PFSK-1 (cell line): ENCODE results near the gene ADGRG7.

Experiments
- FOXP2 ChIP-seq: optimal IDR thresholded peaks from 2 replicates; pipeline ENCODE3; 2011; ENCODE audit warnings: borderline replicate concordance, control low read depth, inconsistent platforms; ENCODE audit not compliant: insufficient read depth; ENCODE audit errors: extremely low read length, extremely low read depth
- POLR2AphosphoS5 ChIP-seq: IDR thresholded peaks from 2 replicates; pipeline ENCODE4 v1.6.1; 2012; ENCODE audit warnings: low read depth, mild to moderate bottlenecking, control low read depth, low read length, moderate library complexity
- REST ChIP-seq, 2 experiments: IDR thresholded peaks; 2 replicates each; pipeline versions ENCODE4 v1.6.1 to v1.8.0; 2011 to 2012; ENCODE audit warnings: low read depth in 2 of 2, low read length in 2 of 2, control low read depth in 1 of 2, inconsistent platforms in 1 of 2, mild to moderate bottlenecking in 1 of 2, moderate library complexity in 1 of 2; ENCODE audit not compliant: insufficient read depth in 1 of 2
- SIN3A ChIP-seq: IDR thresholded peaks from 2 replicates; pipeline ENCODE4 v1.6.1; 2012; ENCODE audit warnings: mild to moderate bottlenecking, low read length, moderate library complexity, borderline replicate concordance; ENCODE audit not compliant: insufficient read depth
- TAF1 ChIP-seq: IDR thresholded peaks from 2 replicates; pipeline ENCODE4 v1.6.1; 2012; ENCODE audit warnings: low read length, control low read depth, borderline replicate concordance; ENCODE audit not compliant: insufficient read depth

The ADGRG7 gene

GRCh38 chr3:100611221-100611620 lies 1.8 kb downstream of the ADGRG7 start:
- TF ChIP-seq SIN3A, result no peak
- no peak for TF ChIP-seq REST (IDR thresholded peaks at IDR 0.05; ENCODE audit: insufficient read depth in 1 of 2, low read depth in 2 of 2, low read length in 2 of 2)
- no peak for TF ChIP-seq TAF1
- TF ChIP-seq FOXP2, result no peak
- TF ChIP-seq POLR2AphosphoS5, result no peak

GRCh38 chr3:100613721-100614390 lies 4.5 kb downstream of the ADGRG7 start:
- TF ChIP-seq TAF1 (no peak), SIN3A (no peak), REST (IDR thresholded peaks at IDR 0.05; ENCODE audit: insufficient read depth in 1 of 2, low read depth in 2 of 2, low read length in 2 of 2) (no peak), POLR2AphosphoS5 (no peak), FOXP2 (no peak)

- TF ChIP-seq SIN3A (no peak), POLR2AphosphoS5 (no peak), TAF1 (no peak), FOXP2 (no peak), REST (IDR thresholded peaks at IDR 0.05; ENCODE audit: insufficient read depth in 1 of 2, low read depth in 2 of 2, low read length in 2 of 2) (no peak)
These were observed 5.5 kb downstream of the ADGRG7 start for GRCh38 chr3:100614941-100615340.

GRCh38 chr3:100615684-100616083 lies 6.3 kb downstream of the ADGRG7 start:
- no peak for TF ChIP-seq TAF1
- no peak for TF ChIP-seq POLR2AphosphoS5
- no peak for TF ChIP-seq FOXP2
- no peak for TF ChIP-seq SIN3A
- TF ChIP-seq REST (IDR thresholded peaks at IDR 0.05; ENCODE audit: insufficient read depth in 1 of 2, low read depth in 2 of 2, low read length in 2 of 2), result no peak
